SKM-1 (cell line): ENCODE data around the gene KCNMA1.

ENCODE experiments used
- DNase-seq: peaks from one replicate; lab custom pipeline; 2025; ENCODE audit not compliant: unreplicated experiment; lab: John Stamatoyannopoulos, UW

KCNMA1 gene

DNA sequence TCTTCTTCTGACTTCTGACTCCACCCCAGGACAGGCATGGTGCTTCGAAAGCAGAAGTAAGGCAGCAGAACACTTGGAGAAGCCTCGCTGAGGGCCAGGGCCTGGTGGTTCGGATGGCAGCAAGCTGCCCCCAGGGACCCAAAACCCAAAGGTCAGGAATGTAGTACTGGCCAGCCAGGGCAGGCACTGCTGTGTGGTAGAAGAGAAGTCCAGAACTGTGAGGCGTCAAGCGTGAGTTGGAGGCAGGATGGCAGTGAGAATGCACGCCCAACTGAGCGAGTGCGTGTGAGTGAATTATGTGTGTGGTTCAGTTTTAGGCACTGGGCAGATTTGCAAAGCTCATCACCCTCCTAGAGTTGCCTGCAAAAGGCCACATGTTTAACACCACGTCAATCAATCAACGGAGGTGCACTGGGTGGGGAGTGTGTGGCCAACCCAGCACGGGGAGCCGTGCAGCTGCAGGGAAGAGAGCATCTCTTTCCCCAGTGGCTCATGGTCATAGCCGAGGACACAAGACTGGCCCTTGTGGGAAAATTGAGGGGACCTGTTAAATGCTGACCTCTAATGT is 144.3 kb downstream of the KCNMA1 start:
- DNase-seq: no peak

DNA sequence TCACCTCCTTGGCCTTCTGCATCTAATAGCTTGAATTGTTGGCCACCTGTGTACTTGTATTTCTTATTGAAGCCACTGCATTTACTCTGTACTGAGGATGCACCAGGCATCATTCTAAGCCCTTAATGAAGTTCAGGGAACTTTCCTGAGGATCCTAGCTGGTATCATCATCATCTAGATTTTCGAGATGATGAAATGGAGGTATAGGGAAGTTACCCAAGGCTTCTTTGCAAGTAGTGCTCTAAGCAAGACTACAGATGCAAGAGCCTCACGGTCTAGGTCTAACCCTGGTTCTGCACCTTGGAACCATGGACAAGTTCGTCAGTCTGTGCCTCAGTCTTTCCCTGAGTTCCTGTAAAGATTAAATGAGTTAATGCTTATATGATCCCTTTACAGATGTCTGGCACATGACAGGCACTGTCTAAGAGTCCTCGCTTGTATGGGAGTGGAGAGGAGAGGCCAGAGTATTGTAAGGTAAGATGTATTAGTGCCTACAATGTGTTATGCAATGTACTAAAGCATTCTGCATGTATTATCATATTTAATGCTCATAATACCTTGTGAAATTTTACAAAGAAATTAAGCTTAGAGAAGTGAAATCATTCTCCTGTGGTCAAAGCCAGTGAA is 145.1 kb downstream of the KCNMA1 start:
- DNase-seq: no peak

DNA sequence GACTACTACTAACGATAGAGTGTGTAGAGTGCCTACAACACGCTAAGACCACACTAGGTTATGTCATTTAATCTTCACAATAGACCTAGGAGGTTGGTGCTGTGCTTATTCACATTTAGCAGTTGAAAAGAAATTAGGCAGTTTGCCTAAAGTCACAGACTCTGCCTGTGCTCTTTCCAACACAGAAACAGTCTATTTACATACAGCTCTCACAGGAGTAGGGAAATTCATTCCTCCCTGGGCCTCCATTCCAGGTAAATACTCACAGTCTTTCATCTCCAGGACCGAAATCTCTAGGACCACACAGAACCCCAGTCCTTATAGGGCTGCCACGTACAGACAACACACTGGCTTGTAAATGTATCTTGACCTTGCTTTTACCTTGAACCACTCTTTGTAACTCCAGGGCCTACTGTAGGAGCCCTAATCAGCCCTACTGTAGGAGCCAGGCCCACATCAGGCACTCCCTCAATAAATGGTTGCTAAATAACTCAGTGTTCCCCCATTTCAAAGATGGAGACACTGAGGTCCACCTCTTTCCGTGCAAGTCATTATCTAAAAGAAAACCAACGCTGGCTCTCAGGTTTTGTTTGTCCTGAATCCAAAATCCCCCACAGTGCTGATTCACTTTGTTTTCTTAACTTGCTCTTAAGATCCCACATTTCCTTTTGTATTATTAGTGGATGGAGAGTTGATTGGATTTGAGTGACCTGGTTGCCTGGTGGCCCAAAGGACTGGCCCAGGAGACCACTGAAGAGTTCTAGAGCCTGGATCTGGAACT is 146.9 kb downstream of the KCNMA1 start:
- DNase-seq: no peak

DNA sequence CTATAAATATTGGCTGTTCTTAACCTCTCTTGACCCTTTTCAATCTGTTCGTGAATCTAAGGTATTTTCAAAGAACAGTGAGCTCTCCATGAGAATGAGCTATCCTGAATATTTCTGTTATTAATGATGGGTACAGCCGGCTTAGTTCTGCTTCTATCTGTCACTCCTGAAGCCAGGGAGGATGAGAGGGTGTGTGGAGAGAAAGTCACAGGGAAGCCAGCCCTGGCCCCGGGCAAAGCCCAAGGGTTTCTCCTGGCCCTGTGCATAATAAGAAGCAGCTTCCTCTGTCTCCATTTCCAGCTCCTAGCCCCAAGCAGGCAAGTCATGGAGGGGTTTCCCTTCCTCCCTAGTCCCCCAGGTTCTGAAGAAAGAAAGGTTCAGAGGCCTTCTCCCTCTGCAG is 151.1 kb downstream of the KCNMA1 start:
- no peak for DNase-seq

DNA sequence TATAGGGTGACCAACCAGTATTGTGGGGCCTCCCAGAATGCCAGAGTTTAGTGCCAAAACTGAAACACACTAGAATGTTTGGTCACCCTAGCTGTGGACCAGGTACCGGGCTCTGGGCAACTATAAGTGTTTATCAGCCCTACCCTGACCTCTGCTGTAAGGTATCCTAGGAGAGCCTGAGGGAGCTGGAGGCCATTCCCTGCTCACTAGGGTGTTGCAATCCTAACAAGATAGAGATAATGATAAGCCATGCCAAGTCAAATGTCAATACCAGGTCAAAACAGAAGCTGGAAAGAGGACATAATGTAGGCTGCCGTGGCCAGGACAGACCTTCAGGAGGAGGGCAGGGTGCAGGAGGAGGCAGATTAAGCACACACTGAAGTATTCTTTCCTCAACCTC is 151.8 kb downstream of the KCNMA1 start:
- DNase-seq: no peak

DNA sequence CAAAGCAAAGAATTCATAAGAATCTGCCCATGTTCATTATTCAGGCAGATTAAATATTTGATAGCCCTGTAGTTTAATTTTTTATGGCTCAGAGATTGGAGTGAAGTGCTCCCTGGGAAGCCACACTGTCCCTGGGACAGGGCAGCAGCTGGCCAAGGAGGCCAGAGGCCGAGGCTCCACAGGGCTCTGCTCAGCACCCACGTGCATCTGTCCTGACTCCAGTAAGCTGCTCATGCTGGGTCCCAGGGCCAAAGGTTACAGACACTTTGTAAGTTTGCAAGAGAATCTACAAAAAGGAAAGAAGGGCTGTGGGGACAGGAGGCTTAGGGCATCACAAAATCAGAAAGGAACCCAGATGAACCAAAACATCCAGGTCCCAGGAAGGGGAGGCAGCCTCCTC is 155.5 kb downstream of the KCNMA1 start:
- DNase-seq: no peak

DNA sequence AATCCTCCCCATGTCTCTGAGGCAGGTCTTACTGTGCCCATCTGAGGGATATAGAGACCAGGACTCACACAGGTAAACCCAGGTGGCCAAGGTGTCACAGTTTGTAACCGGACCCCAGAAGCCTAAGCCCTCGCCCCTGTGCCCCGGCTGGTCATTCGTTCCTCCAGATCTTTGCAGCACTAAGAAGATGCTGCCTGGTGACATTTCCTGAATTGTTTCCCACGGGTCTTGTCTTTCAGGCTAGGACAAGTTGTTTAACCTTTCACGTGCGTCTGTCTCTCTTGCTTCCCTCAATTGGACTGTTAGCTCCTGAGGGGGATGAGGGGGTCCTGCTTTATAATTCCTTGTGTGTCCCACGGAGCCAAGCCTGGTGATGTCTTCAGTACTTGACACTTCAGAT is 158.0 kb downstream of the KCNMA1 start:
- DNase-seq: no peak

DNA sequence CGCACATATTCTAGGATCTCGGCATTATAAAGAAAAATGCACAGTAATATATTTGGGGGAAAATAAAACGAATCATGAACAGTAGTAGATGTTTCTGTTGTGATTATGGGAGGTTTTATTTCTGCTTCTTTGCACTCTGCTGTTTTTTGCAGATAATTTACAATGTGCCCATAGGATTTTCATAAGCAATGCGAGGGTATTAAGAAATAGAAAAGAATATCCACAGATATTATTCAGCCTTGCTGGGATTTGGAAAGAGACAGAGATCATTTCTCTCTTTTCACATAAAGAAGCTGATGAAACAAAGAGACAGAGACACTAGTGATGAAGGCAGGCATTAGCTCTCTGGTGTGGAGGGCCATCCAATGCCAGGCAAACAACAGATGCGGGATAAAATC is 158.6 kb downstream of the KCNMA1 start:
- no peak for DNase-seq

DNA sequence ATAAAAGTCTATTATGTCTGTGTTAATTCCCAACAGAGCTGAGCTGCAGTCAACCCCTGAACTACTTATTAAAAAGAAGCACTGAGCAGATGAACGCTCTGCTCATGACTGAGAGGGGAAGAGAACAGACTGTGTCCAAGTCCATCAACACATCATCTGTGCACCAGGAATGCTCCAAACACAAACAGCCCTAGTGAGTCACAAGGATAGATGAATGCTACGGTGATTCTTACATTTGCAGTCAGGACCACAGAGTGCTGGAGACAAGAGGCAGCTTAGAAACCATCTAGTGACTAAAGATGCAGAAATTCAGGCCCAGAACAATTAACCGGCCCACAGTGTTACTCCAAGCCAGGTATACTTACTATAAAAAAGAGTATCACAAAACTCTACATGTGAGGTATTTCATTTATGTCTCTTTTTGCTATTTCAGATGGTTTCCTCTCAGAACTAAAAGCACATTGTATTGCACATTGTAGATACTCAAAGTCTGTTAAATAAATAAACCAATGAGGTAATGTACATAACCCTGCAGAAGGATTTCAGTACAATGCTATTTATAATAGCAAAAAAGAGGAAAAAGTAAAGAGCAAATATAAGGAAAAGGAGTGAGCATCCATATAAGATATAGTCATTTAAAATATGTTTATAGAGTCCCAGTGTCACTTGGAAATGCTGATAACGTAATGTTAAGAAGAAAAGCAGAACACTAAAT is 159.2 kb downstream of the KCNMA1 start:
- no peak for DNase-seq

DNA sequence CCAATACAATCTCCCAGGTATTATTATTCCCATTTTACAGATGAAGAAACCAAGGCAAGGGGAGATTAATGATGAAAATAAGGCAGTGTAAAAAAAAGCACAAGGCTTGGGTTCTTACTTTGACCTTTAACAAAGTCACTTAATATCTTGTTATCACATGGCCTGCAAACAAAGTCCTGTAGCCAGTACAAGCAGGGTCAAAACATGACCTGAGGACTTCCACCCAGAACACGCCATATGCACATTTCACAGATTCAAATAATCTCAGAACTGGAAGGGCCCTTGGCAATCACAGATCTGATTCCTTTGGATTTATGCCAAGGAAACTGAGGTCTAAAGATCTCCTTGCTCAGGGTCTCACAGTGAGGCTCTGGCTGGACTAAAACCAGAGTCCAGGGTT is 162.1 kb downstream of the KCNMA1 start:
- no peak for DNase-seq

DNA sequence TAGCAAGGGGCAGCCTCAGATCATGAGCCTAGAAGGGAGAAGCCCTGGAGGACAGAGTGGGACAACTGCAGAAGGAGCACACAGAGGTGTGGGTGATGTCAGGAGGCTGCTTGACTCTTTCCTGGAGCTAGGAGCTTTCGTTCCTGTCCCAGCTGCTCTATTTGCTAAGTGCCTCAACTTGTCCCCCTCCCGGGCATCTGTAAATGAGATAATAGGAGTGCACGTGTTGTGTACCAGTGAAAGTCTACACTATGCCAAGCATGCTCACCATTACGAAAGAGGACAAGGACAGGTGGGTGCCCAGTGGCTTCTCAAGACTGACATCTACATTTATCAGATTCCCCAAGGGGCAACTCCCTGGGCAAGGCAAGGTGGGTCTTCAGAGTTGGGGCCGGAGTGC is 162.7 kb downstream of the KCNMA1 start:
- no peak for DNase-seq

DNA sequence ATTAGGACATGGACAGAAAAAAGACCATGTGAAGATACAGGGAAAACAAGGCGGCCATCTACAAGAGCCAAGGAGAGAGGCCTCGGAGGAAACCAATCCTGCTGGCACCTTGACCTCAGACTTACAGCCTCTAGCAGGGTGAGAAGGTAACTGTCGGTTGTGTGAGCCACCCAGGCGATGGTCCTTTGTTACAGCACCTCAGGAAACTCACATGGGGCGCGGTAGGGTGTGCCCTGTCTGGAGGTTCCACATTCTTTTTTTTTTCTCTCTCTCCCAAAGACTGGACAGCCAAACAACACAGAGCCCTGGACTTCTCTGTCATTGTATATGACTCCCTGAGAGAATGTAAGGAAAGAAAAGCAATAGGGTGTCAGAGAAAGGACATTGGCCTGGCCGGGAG is 163.2 kb downstream of the KCNMA1 start:
- no peak for DNase-seq

DNA sequence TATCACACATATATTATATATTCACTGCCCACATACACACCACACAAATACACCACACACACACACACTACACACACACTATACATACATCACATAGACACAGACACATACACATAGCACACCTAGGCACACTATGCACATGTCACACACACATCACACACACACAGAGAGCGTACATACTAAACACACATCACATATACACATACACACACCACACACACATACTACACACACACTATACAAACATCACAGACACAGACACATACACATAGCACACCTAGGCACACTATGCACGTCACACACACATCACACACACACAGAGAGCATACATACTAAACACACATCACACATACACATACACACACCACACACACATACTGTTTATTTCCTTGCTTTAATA is 165.5 kb downstream of the KCNMA1 start:
- no peak for DNase-seq

DNA sequence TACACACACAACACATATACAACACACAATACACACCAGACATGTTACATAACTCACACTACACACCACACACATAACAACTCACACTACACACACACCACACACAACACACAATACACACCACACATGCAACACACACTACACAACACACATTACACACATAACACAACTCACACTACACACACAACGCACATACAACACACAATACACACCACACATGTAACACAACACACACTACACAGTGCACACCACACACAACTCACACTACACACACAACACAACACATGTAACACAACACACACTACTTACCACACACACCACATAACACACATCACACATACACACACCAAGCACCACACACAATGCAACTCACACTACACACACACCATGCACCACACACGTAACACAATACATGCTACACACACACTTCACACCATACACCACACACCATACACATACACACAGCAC is 166.5 kb downstream of the KCNMA1 start:
- no peak for DNase-seq

DNA sequence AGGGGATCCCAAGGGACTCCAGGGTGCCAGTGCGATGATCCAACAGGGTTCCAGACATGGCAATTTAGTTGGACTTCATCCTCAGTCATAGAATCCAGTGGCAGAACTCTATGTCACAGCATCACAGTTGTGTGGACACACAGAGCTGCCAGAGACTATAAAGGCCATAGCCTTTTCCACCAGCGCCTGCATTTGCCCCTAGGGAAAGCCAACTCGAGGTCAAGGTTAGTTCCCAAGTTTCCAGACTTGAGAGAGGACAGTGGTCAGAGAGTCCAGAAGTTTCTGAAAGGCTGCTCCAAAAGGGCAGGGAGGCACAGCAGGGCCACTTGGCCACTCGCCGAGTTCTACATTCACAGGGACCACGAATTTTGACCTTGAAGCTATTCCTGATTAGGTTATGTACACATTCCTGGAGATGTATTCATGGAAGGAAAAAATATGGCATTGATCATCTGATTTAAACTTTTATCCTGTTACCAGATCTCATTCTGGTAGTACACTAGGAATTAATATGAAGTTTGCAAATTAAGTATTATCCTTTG is 170.1 kb downstream of the KCNMA1 start:
- DNase-seq: no peak

DNA sequence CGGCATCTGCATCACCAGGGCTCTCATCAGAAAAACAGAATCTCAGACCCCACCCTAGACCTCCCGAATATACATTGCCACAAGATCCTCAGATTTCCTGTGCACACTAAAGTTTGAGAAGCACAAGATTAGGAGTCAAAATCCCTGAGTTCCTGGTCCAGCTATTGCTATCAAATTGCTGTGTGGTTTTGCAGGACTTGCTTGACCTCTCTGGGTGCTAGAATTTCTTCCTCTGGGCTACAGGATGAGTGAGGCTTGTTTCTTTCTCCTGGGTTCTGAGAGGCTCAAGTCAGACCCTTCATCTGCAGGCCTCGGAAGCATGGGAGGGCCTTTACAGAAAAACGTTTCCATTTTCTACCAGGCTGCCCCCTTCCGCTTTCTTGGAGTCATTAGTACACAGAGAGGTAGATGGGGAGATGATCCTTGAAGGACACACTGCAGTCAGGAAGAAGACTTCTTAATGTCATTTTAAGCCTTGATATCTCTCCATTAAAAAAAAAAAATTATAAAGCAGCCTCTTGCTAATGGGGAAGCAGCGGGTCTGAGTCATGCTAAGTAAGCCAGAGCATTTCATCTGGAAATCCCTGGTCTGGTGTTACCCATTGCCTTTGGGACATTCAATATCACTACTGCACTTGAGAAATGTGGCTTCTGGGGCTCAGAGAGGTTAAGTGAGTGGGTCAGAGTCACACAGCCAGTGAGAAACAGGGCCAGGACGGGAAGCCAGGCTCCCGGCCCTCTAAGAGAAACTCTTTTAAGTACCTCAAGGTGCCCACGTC is 173.5 kb downstream of the KCNMA1 start:
- no peak for DNase-seq

DNA sequence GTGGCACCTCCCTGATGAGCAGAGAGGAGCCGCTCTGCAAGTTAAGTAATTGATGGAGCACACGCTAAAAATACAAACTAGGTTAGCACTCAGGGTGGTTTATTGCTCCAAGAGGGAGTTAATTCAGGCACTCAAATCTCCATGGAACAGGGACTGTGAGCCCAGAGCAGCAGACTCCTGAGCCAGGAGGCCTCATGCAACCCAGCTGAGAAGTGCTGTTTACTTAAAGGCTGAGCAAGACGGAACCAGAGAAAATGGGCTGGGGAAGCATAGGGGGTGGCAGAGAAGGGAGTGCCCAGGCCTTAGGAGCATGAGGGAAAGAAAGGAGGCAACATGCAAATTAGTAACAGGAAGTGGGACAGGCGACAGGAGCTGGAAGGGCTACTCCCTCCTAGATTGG is 174.1 kb downstream of the KCNMA1 start:
- no peak for DNase-seq

DNA sequence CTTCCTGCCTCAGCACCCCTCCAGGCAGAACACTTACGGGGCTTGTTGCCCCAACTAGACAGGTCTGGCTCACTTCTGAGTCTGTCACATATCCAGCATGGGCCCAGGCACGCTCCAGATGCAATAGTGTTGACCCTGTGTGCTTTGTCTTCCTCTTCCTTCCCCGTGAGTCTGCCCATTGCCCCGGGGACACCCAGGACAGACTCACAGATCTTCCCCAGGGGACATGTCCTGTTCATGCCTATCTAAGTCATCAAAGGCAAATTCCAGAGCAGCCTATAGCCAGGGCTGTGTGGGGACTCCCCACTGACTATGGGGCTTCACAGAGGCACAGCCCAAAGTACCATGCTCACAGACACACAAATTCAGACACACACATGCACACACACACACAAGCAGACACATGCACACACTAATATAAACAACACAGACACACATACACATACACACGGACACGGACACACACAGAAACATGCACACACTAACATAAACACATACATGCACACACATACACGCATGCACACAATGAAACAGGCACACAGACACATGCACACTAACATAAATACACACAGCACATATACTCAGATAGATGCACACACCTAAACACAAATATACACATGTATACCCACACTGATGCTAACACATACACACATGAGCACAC is 175.8 kb downstream of the KCNMA1 start:
- no peak for DNase-seq

DNA sequence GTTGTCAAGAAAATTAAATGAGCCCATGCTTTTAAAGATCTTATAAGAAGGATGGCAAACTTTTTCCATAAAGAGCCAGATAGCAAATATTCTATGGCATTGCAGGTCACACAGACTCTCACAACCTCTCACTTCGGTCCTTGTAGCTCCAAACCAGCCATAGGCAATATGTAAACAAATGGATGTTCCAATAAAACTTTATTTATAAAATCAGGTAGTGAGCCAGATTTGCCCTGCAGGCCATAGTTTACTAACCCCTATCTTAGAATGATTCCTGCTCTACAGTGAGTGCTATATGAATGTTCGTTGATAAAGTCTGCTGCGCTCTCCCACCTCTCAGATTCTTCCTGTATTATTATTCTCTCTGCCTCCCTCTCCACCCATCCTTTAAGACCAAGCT is 177.7 kb downstream of the KCNMA1 start:
- DNase-seq: no peak

DNA sequence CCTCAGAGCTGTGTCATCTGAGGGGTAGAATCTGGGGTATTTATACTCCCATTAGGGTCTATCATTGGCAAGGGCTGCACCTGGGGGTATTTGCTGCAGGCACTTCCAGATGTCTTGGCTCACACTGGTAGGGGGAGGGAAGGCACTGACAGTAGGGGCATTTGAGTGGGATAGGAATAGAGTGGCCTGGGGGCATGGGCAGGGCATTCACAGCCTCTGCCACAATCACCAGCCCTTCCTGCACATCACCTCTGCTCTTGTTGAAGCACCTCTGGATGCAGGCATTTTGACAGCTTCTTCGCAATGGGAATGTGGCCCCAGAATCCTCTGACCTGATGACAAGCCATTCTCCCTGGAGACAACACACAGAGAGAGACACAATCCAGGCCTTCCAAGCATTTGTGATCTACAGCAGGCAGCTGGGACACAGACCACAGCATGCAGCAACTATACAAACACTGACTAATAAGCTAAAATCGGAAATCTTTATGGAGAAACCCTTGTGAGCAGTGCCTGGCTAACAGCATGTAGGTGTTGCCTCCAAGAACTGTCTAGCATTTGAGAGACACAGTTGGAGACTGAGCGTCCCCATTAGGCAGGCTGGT is 178.5 kb downstream of the KCNMA1 start:
- DNase-seq: no peak
